Osteoblast (primary cell): Measurements from ENCODE around the gene MIX23. TPM values are rescaled to one million over a fixed set of nuclear protein-coding genes. Genes with fewer than 3 reads are reported as not detected.

Experiments
- DNase-seq: peaks from one replicate; pipeline ENCODE4 v3.0.0; 2011; ENCODE audit warnings: low spot score, mixed read lengths; ENCODE audit not compliant: insufficient read length; ENCODE audit errors: missing footprints
- H2AFZ ChIP-seq: 2 replicates; pipeline ENCODE4 v1.6.0; 2011; ENCODE audit warnings: mild to moderate bottlenecking, low read length
- H3K27ac ChIP-seq: 2 replicates; pipeline ENCODE4 v1.5.1; 2011; ENCODE audit warnings: mild to moderate bottlenecking, low read depth, low read length, moderate library complexity
- H3K27me3 ChIP-seq: 2 replicates; pipeline ENCODE4 v1.6.0; 2012; ENCODE audit warnings: mild to moderate bottlenecking, control low read depth, inconsistent platforms, low read length, moderate library complexity; ENCODE audit not compliant: insufficient read depth
- H3K36me3 ChIP-seq: 2 replicates; pipeline ENCODE4 v1.5.1; 2011; ENCODE audit warnings: mild to moderate bottlenecking, low read length, control low read depth, moderate library complexity; ENCODE audit not compliant: insufficient read depth
- H3K4me1 ChIP-seq: 2 replicates; pipeline ENCODE4 v1.5.1; 2011; ENCODE audit warnings: mild to moderate bottlenecking, low read length, control low read depth, moderate library complexity; ENCODE audit not compliant: insufficient read depth
- H3K4me2 ChIP-seq: 2 replicates; pipeline ENCODE4 v1.6.0; 2011; ENCODE audit warnings: mild to moderate bottlenecking, low read length; ENCODE audit not compliant: insufficient read depth
- H3K4me3 ChIP-seq: fragments of 200-600 bp; sonication (generic); 3 replicates; pipeline ENCODE4 v1.5.1; 2012; ENCODE audit warnings: mild to moderate bottlenecking, low read length, inconsistent platforms; ENCODE audit not compliant: insufficient read depth
- H3K79me2 ChIP-seq: 2 replicates; pipeline ENCODE4 v1.6.0; 2012; ENCODE audit warnings: mild to moderate bottlenecking, low read length, control low read depth, inconsistent platforms; ENCODE audit not compliant: insufficient read depth
- H3K9me3 ChIP-seq: 2 replicates; pipeline ENCODE4 v1.5.1; 2011; ENCODE audit warnings: low read depth, low read length, control low read depth
- H4K20me1 ChIP-seq: 2 replicates; pipeline ENCODE4 v1.6.0; 2012; ENCODE audit warnings: mild to moderate bottlenecking, low read length, control low read depth; ENCODE audit not compliant: insufficient read depth
- CTCF ChIP-seq: IDR thresholded peaks from 2 replicates; pipeline ENCODE4 v1.5.1; 2011; ENCODE audit warnings: mild to moderate bottlenecking, low read depth, low read length, moderate library complexity; ENCODE audit errors: extremely low read depth
- total RNA-seq: library from RNA; depleted of rRNA; stranded (reverse); fragments of >200 nt; gene quantifications from 2 replicates; pipeline ENCODE4 v1.2.3, GENCODE V29; 2012

The MIX23 gene
- total RNA-seq, 1 donor: 17.0 TPM

GRCh38 chr3:122414391-122414790, 31.4 kb upstream of the MIX23 start:
- Histone ChIP-seq H3K27ac (peak overlapping the region; percentile 98), H3K9me3 (no peaks in the 10 kb centered on the region), H2AFZ (no peak overlapping the region), H4K20me1 (peaks cover 5% of the 10 kb centered on the region), H3K36me3 (peaks cover 4% of the 10 kb centered on the region), H3K79me2 (peaks cover 63% of the 10 kb centered on the region), H3K4me3 (peak overlapping the region; percentile 98), H3K4me2 (peak overlapping the region; percentile 89), H3K4me1 (peaks cover 14% of the 10 kb centered on the region), H3K27me3 (no peaks in the 10 kb centered on the region)
- no peak for TF ChIP-seq CTCF
- no peak for DNase-seq

- peaks cover 14% of the 10 kb centered on the region for H3K4me1 ChIP-seq
- H3K36me3 ChIP-seq: peaks cover 7% of the 10 kb centered on the region
- H4K20me1 ChIP-seq: peaks cover 5% of the 10 kb centered on the region
- H3K4me3 ChIP-seq: no peak overlapping the region
- H2AFZ ChIP-seq: no peak overlapping the region
- H3K27ac ChIP-seq: no peak overlapping the region
- no peak for DNase-seq
- H3K9me3 ChIP-seq: no peaks in the 10 kb centered on the region
- no peak for TF ChIP-seq CTCF
- peaks cover 40% of the 10 kb centered on the region for H3K79me2 ChIP-seq
- no peaks in the 10 kb centered on the region for H3K27me3 ChIP-seq
- no peak overlapping the region for H3K4me2 ChIP-seq
Measured at GRCh38 chr3:122410639-122411038, 27.6 kb upstream of the MIX23 start.

- peaks cover 35% of the 10 kb centered on the region for H3K79me2 ChIP-seq
- no peak overlapping the region for H3K4me3 ChIP-seq
- H3K4me2 ChIP-seq: no peak overlapping the region
- no peak for TF ChIP-seq CTCF
- no peaks in the 10 kb centered on the region for H3K27me3 ChIP-seq
- no peak for DNase-seq
- peaks cover 5% of the 10 kb centered on the region for H4K20me1 ChIP-seq
- no peak overlapping the region for H2AFZ ChIP-seq
- H3K9me3 ChIP-seq: no peaks in the 10 kb centered on the region
- H3K27ac ChIP-seq: no peak overlapping the region
- H3K36me3 ChIP-seq: peaks cover 7% of the 10 kb centered on the region
- peaks cover 10% of the 10 kb centered on the region for H3K4me1 ChIP-seq
Measured at GRCh38 chr3:122410111-122410510, 27.1 kb upstream of the MIX23 start.

GRCh38 chr3:122409446-122409845, 26.4 kb upstream of the MIX23 start:
- no peak for TF ChIP-seq CTCF
- Histone ChIP-seq H3K4me3 (no peak overlapping the region), H3K27me3 (no peaks in the 10 kb centered on the region), H3K9me3 (no peaks in the 10 kb centered on the region), H3K79me2 (peaks cover 28% of the 10 kb centered on the region), H3K36me3 (peaks cover 7% of the 10 kb centered on the region), H3K4me2 (no peak overlapping the region), H2AFZ (no peak overlapping the region), H3K27ac (no peak overlapping the region), H3K4me1 (peaks cover 4% of the 10 kb centered on the region), H4K20me1 (peaks cover 5% of the 10 kb centered on the region)
- DNase-seq: no peak
